NCI-H82 (cell line): ENCODE measurements around the gene LRRC15.

Source experiments
- DNase-seq: peaks from one replicate; lab custom pipeline; 2025; lab: John Stamatoyannopoulos, UW

LRRC15 gene

DNA sequence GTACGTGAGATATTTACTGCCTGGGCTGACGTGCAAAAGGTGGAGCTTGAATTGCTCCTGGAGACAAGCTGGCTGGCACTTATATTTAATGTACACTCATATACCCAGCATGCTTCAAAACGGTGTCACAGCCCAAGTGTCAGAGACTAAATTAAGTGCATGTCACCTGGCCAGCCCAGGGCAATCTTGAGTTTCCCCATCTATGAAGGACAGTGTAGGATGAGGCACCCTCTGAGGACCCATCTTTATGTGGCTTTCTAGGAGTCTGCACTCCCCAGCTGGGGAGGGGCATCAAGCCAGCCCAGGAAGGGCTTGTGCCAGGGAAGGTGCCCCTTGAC, 5.3 kb downstream of the LRRC15 start:
- DNase-seq, result no peak

DNA sequence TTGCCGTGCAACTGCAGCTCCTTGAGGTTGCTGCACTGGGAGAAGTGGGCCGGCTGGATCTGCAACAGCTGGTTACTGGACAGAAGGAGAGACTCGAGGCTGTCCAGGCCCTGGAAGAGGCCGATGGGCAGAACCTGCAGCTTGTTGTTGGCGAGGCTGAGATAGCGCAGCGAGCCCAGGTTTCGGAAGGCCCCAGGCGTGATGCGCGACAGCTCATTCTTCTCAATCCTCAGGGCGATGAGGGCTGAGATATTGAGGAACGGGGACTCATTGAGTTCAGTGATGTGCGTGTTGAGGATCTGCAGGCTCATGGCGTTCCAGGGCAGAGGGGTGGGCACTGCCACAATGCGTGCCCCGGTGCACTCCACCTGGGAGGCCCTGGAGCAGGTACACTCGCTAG, 9.0 kb downstream of the LRRC15 start:
- no peak for DNase-seq

DNA sequence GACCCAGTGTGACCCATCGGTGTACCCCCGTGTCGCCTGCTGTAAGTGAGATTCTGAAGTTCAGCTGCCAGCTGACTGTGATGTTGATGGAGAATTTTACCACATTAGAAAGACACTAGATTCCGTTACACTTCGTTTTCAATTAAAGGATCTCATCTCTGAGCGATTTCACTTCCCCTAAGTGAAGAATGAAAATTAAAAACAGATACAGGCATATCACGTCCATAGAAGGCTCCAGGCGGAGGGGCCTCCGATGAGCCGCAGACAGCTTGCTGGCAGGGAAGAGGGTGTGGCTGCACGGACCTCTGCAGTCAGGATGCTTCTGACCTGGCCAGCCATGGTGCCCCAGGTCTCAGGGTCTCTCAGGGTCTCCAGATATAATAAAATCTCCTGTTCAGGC, 11.9 kb downstream of the LRRC15 start:
- no peak for DNase-seq

DNA sequence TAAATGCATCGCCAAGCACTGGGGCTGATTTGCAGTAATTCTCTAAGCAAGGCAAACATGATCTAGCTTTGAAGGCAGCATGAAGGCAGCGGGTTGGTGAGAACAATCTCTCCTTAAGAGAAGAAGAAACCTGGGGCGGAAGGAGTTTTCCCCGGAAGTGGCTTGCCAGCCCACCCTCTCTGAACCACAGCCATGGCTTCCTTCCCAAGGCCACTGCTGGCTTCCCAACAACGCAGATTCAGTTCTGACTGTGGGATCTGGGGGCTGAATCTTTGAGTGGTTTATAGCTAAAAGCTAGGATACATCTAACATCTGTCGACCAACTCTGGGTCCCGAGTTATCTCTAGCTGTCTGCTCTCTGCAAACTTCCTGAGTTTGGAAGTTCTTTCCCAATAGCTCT, 14.2 kb downstream of the LRRC15 start:
- no peak for DNase-seq

DNA sequence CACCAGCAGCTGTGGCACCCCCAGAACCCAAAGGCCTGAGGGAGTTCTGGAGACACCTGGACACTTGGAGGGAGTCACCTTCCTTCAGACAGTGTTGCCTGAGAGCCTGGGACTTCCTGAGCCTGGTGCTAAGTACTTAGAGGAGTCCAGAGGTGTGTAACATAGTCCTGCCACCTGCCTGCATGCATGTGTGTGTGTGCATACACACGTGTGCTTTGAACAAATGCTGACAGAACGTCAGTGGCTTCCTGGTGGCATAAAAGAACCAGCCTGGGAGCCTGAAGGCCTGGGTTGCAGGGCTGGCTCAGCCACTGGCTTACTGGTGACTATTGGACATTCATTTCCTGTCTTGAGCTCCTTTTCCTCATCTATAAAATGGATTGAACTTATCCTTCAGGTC, 15.2 kb downstream of the LRRC15 start:
- no peak for DNase-seq

DNA sequence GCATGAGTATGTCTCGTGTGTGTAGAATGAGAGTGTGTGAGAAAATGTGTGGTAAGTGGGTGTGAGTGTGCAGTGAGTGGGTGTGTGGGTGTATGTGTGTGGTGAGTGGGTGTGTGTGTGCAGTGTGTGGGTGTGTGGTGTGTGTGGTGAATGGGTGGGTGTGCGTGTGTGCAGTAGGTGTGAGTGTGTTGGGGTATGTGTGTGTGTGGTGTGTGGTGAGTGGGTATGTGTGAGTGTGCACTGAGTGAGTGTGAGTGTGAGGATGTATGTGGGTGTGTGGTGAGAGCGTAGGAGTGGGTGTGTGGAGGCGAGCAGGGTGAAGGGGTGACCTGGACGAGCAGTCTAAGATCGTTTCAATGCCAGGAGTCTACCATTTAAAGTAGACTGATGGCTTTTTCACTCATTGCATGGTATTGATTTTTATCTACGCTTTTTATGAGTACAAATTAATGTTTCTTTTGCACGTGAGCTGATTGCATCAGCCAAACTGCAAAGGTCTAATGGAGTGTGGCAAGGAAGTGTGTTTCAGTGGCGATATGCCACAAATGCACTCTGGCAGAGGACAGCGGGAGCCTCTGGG, 16.8 kb downstream of the LRRC15 start:
- DNase-seq, result no peak

DNA sequence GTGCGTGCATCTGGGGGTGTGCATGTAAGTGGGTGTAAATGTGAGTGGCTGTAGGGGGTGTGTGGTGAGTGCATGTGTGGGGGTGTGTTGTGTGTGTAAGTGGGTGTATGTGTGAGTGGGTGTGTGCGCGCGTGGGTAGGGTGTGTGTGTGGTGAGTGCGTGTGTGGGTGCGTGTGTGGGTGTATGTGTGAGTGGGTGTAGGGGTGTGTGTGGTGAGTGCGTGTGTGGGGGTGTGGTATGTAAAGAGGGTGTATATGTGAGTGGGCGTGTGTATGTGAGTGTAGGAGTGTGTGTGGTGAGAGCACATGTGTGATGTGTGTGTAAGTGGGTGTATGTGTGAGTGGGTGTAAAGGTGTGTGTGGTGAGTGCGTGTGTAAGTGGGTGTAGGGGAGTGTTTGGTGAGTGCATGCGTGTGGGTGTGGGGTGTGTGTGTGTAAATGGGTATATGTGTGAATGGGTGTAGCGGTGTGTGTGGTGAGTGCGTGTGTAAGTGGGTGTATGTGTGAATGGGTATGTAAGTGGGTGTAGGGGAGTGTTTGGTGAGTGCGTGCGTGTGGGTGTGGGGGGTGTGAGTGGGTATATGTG, 17.5 kb downstream of the LRRC15 start:
- no peak for DNase-seq

DNA sequence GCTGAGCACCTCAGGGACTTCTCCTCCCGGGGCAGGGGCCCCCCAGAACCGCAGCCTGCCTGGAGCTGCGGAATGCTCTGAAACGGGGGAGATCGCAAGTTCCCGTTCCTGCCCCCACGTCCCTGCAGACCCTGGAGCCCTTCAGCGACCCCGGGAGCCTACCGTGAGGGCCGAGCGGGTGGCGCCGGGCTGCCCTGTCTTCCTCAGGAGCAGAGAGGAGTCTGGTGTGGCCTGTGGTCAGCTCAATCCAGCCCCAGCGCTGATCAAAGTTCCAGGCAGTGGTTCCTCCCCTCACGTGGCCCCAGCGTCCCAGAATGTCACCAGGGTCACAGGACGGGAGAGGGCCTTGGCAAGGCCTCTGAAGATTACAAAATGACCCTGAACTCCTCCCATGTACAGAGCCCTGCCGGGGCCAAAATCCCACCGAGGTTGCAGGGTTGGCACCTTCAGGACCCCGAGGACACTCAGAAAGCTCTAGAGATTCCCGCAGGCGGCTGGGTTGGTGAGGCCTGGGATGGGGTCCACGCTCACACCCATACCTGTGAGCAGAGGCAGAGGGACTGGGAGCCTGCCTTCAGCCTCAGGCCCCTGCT, 18.4 kb downstream of the LRRC15 start, which contains the start of gene CPN2:
Gene CPN2 (minus strand): TSS at position 249 of the 593 bp plus-strand sequence. CDS start 8,626 bp downstream, outside the sequence.
- no peak for DNase-seq

DNA sequence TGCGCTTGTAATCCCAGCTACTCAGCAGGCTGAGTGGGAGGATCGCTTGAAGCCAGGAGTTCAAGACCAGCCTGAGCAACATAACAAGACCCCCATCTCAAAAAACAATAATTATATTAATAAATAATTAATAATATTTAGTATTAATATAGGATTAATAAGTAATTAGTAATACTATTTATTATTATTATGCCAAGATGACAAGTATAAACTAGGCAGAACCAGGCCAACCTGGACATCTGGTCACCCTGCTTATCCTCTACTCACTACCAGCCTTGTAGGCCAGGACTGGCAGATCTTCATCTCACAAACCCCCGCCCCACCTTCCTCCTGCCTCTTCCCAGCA, 18.8 kb downstream of the LRRC15 start:
- no peak for DNase-seq

DNA sequence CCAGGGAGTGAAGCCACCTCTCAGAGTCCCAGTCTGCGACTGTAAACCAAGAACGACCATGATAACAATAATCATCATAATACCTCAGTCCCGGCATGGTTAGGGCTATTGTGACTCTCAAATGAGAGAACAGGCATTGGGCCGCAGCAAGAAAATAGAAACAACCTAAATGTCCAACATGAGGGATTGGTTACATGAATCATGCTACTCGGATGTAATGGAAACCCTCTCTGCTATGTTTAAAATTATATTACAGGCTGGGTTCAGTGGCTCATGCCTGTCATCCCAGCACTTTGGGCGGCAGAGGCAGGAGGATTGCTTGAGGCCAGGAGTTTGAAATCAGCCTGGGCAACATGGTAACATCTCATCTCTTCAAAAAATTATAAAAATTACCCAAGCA, 21.2 kb downstream of the LRRC15 start:
- DNase-seq, result no peak

DNA sequence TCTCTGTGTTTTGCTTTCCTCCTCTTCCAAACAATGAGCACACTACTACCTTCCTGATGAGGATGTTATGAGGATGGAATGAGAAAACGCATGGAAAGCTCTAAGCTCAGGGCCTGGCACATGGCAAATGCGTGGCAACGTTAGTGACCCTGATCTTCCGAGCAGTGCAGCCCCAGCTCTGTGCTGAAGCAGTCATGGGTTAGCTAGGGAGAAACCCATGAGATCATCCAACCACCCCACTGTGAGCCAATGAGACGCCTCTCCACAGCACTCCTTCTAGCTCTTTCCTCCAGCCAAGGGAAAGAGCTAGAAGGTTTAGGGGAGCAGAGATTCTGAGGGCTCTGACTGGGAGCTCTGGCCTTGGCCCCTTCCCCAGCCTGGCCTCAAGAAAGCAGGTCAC, 22.9 kb downstream of the LRRC15 start:
- no peak for DNase-seq

DNA sequence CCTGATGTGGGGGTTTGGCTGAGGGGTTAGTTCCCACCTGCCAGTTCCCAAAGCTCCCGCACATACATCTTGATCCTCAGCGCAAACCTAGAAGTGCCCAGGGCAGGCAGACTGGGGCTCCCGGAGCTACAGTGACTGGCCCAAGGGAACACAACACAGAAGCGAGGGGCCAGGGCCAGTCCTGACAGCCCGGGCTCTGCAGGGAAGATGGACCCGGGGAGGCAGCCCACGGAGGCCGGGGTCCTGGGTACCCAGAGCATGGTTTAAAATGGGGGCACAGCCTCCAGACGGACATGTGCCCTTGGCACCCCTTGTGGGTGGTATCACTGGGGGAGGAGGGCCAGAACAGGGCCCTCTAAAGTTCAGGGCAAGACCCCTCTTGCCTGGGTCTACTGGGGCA, 23.5 kb downstream of the LRRC15 start:
- DNase-seq, result no peak

DNA sequence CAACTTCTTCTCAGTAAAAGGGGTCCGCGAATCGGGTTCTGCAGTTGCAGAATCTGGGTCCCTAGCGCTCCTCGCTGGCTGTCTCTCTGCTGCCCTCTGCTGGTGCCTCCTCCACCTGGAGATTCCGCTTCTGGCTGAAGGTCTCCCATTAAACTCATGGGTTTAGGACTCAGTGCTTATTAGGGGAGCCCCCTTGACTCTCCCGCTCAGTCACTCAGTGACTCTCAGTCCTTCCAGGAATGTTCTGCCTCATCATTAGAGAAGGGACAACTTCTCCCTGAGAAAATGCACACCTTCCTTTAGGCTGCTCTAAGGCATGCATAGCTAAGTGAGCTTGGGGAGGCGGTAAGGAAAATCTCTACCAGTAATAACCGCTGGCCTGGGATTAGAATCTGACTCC, 25.5 kb downstream of the LRRC15 start:
- peak; percentile 85 for DNase-seq

DNA sequence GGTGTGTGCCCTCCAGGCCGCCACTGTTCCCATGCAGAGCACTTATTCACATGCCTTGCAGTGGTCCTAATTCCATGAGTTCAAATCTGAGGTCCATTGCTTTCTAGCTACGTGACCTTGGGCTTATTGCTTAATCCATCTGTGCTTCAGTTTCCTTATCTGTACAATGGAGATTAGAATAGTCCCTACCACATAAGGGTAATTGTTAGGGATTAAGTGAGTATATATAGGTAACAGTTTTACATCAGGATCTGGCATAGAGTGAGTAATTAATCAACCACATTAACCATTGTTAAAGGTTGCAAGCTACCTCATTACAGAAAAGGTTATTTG, 26.0 kb downstream of the LRRC15 start:
- DNase-seq, result no peak

DNA sequence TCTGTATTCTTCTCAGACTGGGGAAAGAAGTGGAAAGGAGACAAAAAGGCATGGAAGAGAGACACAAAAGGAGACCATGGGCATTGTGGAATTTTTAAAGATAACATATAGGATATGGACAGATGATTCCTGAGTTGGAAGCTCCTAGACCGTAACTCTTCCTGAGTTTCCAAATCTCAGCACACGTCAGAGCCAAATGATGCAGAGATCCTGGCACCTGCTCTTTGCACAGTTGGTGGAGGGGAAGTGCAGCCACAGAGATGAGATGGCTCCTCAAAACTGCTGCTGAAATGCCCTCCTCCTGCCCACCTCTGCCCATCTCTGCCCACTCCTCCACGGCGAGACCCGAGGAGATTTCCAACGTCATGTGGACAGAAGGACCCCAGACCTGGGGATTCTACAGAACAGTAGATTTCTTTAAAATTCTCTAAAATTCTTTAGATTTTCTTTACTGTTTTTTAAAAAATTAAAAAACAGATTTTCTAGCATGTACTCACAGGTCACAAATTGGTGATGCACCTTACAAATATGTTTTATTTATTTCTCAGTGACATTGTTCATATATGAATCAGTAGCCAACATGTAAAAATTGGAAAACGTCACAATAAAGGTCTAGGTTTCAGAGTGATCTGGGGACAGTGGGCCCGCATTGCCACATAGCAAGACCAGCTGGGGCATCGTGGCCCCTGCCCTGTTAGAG, 26.5 kb downstream of the LRRC15 start:
- DNase-seq, result no peak

DNA sequence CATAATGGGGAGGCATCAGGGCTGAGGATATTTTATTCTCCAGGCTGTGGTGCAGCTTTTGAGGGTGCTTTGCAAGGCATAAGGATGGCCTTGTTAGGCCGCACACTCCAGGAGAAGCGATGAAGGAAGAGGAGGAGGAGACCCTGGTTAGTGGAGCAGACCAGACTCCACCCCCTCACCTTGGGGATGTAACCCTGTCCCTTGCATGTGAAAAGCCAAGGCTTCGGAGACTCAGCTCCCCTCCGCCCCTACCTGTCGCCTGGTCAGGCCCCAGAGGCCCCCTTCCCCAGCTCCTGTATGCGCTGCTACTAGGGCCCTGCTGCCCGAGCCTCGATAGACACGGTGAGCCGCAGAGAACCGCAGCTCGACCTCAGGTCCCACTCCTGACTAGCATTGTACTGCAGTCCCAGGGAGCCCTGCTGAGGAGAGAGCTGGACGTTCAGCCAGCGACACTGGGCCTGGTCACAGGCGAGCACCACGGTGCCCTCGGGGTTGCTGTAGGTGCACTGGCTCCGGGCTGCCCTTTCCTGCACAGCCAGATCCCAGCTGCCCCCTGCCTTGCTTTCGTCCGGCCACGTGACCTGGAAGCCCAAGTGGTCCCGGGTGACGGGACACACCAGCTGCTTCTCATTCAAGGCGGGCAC, 28.7 kb downstream of the LRRC15 start:
- no peak for DNase-seq

DNA sequence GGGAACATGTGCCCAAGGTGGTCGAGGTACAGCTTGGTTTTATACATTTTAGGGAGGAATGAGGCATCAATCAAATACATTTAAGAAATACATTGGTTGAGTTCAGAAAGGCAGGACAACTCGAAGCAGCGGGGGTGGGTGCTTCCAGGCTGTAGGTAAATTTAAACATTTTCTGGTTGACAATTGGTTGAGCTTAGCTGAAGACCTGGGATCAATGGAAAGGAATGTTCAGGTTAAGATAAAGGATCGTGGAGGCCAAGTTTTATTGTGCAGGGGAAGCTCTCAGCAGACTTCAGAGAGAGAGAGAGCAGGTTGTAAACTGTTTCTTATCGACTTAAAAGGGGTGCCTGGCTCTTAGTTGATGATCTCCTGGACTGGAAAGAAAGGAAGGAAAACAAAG, 29.7 kb downstream of the LRRC15 start:
- DNase-seq, result no peak

DNA sequence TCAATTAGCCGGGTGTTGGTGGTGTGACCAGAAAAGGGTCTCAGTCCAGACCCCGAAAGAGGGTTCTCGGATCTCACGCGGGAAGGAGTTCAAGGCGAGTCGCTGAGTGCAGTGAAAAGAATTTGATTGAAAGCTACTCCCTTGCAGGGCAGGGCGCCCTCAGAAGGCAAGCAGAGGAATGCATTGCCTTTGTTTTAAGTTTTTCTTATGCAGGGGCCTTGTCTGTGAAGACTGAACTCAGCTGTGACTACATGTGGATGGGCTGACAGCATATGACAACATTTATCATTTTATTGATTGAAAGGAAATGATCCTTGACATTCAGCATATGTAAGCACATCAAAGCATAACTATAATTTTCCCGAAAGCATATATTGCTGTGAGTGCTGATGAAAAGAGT, 30.2 kb downstream of the LRRC15 start:
- peak; percentile 24 for DNase-seq

DNA sequence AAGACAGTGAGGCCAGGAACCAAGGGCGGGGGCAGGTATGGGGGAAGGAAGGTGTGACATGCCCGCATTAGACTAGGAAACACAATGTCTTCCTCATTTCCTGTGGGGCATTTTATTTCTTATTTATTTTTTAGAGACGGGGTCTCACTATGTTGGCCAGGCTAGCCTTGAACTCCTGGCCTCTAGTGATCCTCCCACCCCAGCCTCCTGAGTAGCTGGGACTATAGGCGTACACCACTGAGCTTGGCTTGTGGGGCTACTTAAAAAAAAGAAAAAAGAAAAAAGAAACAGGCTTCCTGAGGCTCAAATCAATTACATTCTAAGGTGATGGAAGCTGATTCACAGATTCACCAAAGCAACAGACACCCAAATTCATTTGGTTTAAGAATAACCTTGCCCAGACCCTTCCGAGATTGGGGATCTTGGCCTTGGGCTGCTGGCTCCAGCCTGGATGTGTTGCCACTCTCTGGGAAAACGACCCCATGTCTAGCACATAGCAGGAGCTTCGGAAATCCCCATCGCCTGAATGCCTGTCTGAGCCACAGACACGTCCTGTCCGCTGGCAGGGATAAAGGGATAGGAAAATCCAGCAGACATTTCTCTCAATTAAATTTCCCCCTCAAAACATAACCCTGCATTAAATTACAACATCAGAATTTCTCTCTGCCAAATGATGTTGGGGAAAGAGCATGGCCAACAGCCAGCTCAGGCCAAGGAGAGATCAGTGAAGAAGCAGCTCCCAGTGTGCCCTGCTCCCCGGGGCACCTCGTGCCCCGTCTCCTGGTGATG, 31.4 kb downstream of the LRRC15 start:
- no peak for DNase-seq

DNA sequence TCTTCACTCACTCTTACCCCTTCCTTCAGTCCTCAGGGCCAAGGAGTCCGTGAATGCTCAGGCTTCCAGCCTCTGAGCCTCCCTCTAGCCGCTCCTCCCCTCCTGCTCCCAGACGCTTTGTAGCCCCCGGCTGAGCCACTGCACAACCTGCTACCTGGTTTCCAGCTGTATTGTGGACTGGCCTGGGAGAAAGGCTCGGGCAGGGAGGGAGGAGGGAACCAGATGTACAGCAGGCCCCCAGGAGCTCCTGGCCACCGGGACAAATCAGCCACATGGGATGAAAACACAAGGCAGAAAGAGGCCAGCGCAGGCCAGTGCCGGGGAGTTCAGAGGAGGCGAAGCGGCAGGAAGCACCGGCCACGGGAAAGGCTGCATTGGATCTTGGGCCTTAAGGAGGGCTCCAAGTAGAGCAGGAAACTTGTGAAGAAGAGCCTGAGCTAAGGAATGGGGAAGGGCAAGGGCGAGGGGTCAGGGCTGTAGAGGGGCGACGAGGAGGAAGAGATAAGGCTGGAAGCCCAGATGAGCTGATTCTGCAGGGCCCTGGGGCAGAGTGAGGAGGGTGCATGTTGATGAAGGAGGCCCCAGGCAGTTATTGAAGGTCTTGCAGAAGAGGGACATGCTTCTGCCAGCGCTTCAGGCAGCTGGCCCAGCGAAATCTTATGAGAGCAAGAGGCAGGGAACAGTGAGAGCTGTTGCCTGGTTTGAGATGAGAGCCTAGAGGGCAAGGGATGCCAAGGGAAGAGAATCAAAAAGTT, 32.8 kb downstream of the LRRC15 start:
- no peak for DNase-seq

DNA sequence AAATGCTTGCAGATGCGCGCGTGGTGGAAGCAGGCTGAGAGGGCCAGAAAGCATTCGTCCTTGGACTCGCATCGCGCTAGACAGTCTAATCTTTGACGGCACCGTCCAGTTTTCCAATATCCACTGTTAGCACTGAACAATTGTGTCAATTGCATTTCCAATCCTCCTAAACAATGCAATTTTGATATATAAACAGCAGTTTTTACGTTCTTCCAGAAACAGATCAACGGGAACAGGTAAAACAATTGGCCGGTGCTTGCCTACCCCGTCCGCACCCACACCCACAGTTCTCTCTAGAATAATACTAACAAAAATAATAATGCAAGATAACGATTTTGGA, 35.6 kb downstream of the LRRC15 start:
- DNase-seq, result no peak
